Measurements from ENCODE around the gene RAB27A.

DNA sequence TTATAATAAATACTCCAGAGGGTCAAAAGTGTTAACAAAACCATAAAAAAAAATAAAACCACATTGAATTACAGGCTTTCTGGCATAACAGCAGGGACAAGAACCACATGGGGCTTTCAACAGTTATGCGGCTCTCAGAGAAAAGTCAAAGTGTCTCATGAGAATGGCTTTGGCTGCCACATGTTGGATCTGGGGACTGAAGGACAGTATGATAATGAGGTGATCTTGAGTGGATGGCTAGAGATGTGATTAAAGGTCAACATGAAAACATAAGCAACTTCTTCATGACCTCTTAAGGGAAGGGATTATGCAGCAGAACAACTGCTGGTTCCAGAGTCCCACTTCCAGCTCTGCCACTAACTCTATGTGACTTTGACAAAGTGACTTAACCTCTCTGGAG is 5.2 kb downstream of the RAB27A start:
- TF ChIP-seq CTCF (IDR thresholded peaks at IDR 0.05; ENCODE audit: insufficient read depth, low read depth, low read length) (no peak), EZH2 (IDR thresholded peaks at IDR 0.05; ENCODE audit: insufficient read depth, low read length) (no peak)

Data from astrocyte (in vitro differentiated cells and primary cell).